ENCODE measurements around the gene XIRP2.

XIRP2 gene

DNA sequence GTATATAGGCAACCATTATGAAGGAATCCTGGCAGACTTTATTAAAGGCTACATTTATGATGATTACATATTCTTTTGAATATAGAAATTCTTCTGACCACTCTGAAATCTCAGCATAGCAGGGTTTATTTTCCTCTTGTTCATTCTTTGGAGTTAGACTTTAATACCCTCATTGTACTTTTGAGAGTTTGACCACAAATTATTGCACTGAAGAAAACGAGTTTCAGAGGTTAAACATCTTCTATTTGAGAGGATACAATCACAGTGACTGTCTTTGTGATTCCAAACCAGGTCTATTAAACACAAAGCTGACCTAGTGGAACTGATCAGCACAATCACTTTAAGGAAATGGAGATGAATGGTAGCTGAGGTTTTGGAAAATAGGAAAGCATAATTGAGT, 71.3 kb downstream of the XIRP2 start:
- TF ChIP-seq CTCF (IDR thresholded peaks at IDR 0.05; ENCODE audit: control insufficient read depth, extremely low read depth, insufficient read depth), result no peak
- no peak for DNase-seq (ENCODE audit: low read depth)
- H3K4me3 ChIP-seq (ENCODE audit: low read depth, low read length), result no peak overlapping the region

DNA sequence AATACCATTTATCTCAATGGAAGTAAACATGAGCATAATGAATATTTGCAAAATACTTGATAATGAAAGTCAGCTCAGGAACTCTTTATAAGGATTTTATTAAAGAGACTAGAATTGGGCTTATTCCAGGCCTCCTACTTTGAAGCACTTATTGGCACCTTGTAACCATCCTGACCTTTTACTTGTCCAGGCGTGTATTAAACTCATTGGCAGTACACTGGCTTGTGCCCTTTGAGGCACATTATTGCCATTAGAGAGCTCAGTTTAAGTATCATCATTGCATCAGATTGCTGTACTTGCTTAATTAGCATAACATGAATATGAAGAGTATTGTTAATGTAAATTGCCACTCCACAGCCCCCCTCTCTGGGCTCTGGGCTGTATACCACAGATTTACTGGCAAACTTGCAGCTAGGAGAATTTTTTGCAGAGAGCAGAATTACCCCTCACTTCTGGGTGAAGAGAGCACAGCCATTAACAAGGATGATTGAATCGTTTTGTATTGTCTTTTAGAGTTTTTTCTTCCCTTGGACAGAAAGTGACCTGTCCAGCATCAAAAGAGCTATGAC, 72.5 kb downstream of the XIRP2 start:
- DNase-seq (ENCODE audit: low read depth), result no peak
- no peak overlapping the region for H3K4me3 ChIP-seq (ENCODE audit: low read depth, low read length)
- TF ChIP-seq CTCF (IDR thresholded peaks at IDR 0.05; ENCODE audit: control insufficient read depth, extremely low read depth, insufficient read depth), result no peak

DNA sequence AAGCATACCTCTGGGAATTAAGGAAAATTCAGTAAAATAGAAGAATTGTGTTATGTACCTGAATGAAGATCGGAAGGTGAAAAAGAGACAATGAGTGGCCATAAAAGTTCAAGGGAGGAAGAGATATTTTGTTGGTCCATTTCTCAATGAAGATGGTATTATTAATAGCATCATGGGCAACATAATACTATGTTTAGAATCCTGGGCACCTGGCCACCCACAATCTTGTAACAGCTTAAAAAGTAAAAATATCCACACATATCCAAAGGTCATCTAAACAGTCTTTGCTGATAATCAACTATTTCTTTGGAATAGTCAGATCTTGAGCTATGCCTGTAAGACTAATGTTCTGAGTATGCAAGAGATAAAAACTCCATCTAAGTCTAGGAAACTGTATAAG, 73.7 kb downstream of the XIRP2 start:
- DNase-seq (ENCODE audit: low read depth), result no peak
- no peak for TF ChIP-seq CTCF (IDR thresholded peaks at IDR 0.05; ENCODE audit: control insufficient read depth, extremely low read depth, insufficient read depth)
- H3K4me3 ChIP-seq (ENCODE audit: low read depth, low read length), result no peak overlapping the region

- DNase-seq (ENCODE audit: low read depth), result no peak
- TF ChIP-seq CTCF (IDR thresholded peaks at IDR 0.05; ENCODE audit: control insufficient read depth, extremely low read depth, insufficient read depth), result no peak
- no peak overlapping the region for H3K4me3 ChIP-seq (ENCODE audit: low read depth, low read length)
Observed at GRCh38 chr2:166969486-166969885, 81.2 kb downstream of the XIRP2 start.

DNA sequence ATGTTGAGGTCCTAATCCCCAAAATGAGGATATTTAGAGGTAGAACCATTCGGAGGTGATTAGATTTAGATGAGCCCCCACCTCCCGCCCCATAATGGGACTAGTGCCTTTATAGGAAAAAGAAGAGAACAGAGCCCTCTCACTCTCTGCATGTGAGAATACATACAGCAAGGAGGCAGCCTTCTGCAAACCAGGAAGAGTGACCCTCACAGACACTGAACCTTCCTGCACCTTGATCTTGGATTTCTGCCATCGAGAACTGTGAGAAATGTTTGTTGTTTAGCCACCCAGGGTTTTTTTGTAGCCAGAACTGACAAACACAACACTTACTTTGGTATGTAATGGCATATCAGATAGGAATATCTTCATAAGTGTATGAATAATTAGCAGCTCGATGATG, 83.7 kb downstream of the XIRP2 start:
- no peak overlapping the region for H3K4me3 ChIP-seq (ENCODE audit: low read depth, low read length)
- no peak for DNase-seq (ENCODE audit: low read depth)
- TF ChIP-seq CTCF (IDR thresholded peaks at IDR 0.05; ENCODE audit: control insufficient read depth, extremely low read depth, insufficient read depth), result no peak

- no peak overlapping the region for H3K4me3 ChIP-seq (ENCODE audit: low read depth, low read length)
- no peak for TF ChIP-seq CTCF (IDR thresholded peaks at IDR 0.05; ENCODE audit: control insufficient read depth, extremely low read depth, insufficient read depth)
- DNase-seq (ENCODE audit: low read depth), result no peak
Observed at GRCh38 chr2:166972418-166972817, 84.1 kb downstream of the XIRP2 start.

DNA sequence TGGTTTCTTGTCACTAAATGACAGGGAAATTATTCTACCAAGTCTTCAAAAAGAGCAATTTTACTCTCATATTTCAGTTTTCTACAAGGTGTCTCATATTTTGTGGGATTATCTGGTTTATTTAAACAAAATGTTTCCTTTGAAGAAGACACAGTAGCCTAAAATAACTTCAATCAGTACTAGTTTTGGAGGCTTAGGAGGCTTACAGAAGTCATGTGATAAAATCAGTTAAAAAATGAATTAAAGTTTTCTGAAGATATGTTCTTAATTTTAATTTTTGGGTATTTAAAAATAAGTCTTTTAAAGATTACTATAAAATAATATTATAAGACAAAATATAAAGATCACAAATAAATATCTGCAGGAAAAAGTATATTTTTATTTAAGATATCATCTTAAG, 95.9 kb downstream of the XIRP2 start:
- no peak for TF ChIP-seq CTCF (IDR thresholded peaks at IDR 0.05; ENCODE audit: control insufficient read depth, extremely low read depth, insufficient read depth)
- no peak for DNase-seq (ENCODE audit: low read depth)
- H3K4me3 ChIP-seq (ENCODE audit: low read depth, low read length), result no peak overlapping the region

Data from LNCaP clone FGC (cell line).